ENCODE results near the gene CTXN3.

Gene CTXN3

GRCh38 chr5:127649018-127649439 lies at the start of gene CTXN3:
TSS of gene CTXN3 (plus strand) at chr5:127649082. CDS start at chr5:127657522, 8,440 bp downstream.
- DNase-seq (ENCODE audit: low spot score), result no peak

- DNase-seq (ENCODE audit: low spot score), result no peak
These were observed 49.6 kb upstream of the CTXN3 start for GRCh38 chr5:127599320-127599719.

- no peak for DNase-seq (ENCODE audit: low spot score)
These were observed 49.0 kb upstream of the CTXN3 start for GRCh38 chr5:127599847-127600246.

- no peak for DNase-seq (ENCODE audit: low spot score)
These were observed 47.8 kb upstream of the CTXN3 start for GRCh38 chr5:127601111-127601510.

GRCh38 chr5:127601601-127602000 lies 47.3 kb upstream of the CTXN3 start:
- DNase-seq (ENCODE audit: low spot score), result no peak

- DNase-seq (ENCODE audit: low spot score), result peak; percentile 4
These were observed 46.4 kb upstream of the CTXN3 start for GRCh38 chr5:127602481-127602880.

- DNase-seq (ENCODE audit: low spot score), result no peak
These were observed 45.7 kb upstream of the CTXN3 start for GRCh38 chr5:127602896-127603844.

- no peak for DNase-seq (ENCODE audit: low spot score)
These were observed 40.7 kb upstream of the CTXN3 start for GRCh38 chr5:127608077-127608660.

GRCh38 chr5:127609011-127609410 lies 39.9 kb upstream of the CTXN3 start:
- no peak for DNase-seq (ENCODE audit: low spot score)

GRCh38 chr5:127609957-127610356 lies 38.9 kb upstream of the CTXN3 start:
- DNase-seq (ENCODE audit: low spot score), result no peak

GRCh38 chr5:127612441-127613141 lies 36.3 kb upstream of the CTXN3 start:
- DNase-seq (ENCODE audit: low spot score), result no peak

- DNase-seq (ENCODE audit: low spot score), result no peak
These were observed 33.0 kb upstream of the CTXN3 start for GRCh38 chr5:127615916-127616315.

GRCh38 chr5:127619908-127620479 lies 28.9 kb upstream of the CTXN3 start:
- no peak for DNase-seq (ENCODE audit: low spot score)

GRCh38 chr5:127621601-127622325 lies 27.1 kb upstream of the CTXN3 start:
- no peak for DNase-seq (ENCODE audit: low spot score)

GRCh38 chr5:127634007-127634406 lies 14.9 kb upstream of the CTXN3 start:
- DNase-seq (ENCODE audit: low spot score), result no peak

GRCh38 chr5:127639828-127640227 lies 9.1 kb upstream of the CTXN3 start:
- DNase-seq (ENCODE audit: low spot score), result no peak

- no peak for DNase-seq (ENCODE audit: low spot score)
These were observed 5.9 kb upstream of the CTXN3 start for GRCh38 chr5:127642949-127643348.

GRCh38 chr5:127643607-127644006 lies 5.3 kb upstream of the CTXN3 start:
- no peak for DNase-seq (ENCODE audit: low spot score)

GRCh38 chr5:127645300-127645726 lies 3.6 kb upstream of the CTXN3 start:
- peak; percentile 25 for DNase-seq (ENCODE audit: low spot score)

- DNase-seq (ENCODE audit: low spot score), result peak; percentile 79
These were observed 1.4 kb upstream of the CTXN3 start for GRCh38 chr5:127647361-127647958.

GRCh38 chr5:127650022-127650421 lies 1.1 kb downstream of the CTXN3 start:
- DNase-seq (ENCODE audit: low spot score), result no peak
